Ishikawa (cell line): ENCODE data around the gene ZNF267.

Source experiments
- CEBPB ChIP-seq: IDR thresholded peaks from 2 replicates; pipeline ENCODE4 v1.6.1; 2012
- EP300 ChIP-seq: IDR thresholded peaks from 2 replicates; pipeline ENCODE4 v1.6.1; 2012; ENCODE audit warnings: borderline replicate concordance
- FOXM1 ChIP-seq: IDR thresholded peaks from 2 replicates; pipeline ENCODE4 v1.6.1; 2012; ENCODE audit warnings: low read depth, borderline replicate concordance
- MAX ChIP-seq: IDR thresholded peaks from 2 replicates; pipeline ENCODE4 v1.6.1; 2012
- RAD21 ChIP-seq: IDR thresholded peaks from 2 replicates; pipeline ENCODE4 v1.6.1; 2012; ENCODE audit warnings: low read depth
- REST ChIP-seq: IDR thresholded peaks from 2 replicates; pipeline ENCODE4 v1.6.1; 2012; ENCODE audit warnings: low read depth, mild to moderate bottlenecking
- YY1 ChIP-seq: IDR thresholded peaks from 2 replicates; pipeline ENCODE4 v1.6.1; 2012; ENCODE audit warnings: low read depth

GRCh38 chr16:31877876-31878642, 4.5 kb downstream of the ZNF267 start:
- TF ChIP-seq CEBPB (no peak), MAX (no peak), YY1 (no peak), EP300 (no peak), RAD21 (no peak), REST (no peak), FOXM1 (no peak)
